ENCODE data around the gene ADAMTS1.

ADAMTS1 gene

DNA sequence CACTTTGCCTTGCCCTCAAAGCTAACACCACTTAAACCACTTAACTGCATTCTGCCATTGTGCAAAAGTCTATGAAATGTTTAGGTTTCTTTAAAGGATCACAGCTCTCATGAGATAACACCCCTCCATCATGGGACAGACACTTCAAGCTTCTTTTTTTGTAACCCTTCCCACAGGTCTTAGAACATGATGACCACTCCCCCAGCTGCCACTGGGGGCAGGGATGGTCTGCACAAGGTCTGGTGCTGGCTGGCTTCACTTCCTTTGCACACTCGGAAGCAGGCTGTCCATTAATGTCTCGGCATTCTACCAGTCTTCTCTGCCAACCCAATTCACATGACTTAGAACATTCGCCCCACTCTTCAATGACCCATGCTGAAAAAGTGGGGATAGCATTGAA is 7.7 kb downstream of the ADAMTS1 start:
- H3K9ac ChIP-seq (ENCODE audit: low read length): peak overlapping the region; percentile 56
- H3K18ac ChIP-seq (ENCODE audit: low read depth in 1 of 2, low read length in 2 of 2): no peak overlapping the region
- H3K4me2 ChIP-seq (ENCODE audit: low read length, poor library complexity, severe bottlenecking): no peak overlapping the region
- WGBS: 100% methylated on average over 1 of the region's 3 CpGs
- peak; percentile 27 for DNase-seq
- H3K14ac ChIP-seq (ENCODE audit: low read length in 2 of 2): no peak overlapping the region
- no peak overlapping the region for H4K91ac ChIP-seq (ENCODE audit: low read length)
- H2BK120ac ChIP-seq (ENCODE audit: low read depth, low read length): no peak overlapping the region
- no peak overlapping the region for H2BK5ac ChIP-seq (ENCODE audit: low read depth, low read length, poor library complexity, severe bottlenecking)
- no peak overlapping the region for H2BK12ac ChIP-seq (ENCODE audit: low read length in 2 of 2)
- peaks cover 11% of the 10 kb centered on the region for H3K4me1 ChIP-seq (ENCODE audit: control insufficient read depth, insufficient read depth, low read depth, low read length)
- no peaks in the 10 kb centered on the region for H3K27me3 ChIP-seq (ENCODE audit: control insufficient read depth in 1 of 2, insufficient read depth in 1 of 2, low read length in 2 of 2)
- H3K4me3 ChIP-seq (ENCODE audit: insufficient read depth in 1 of 2, low read depth in 1 of 2, low read length in 2 of 2): no peak overlapping the region
- no peak overlapping the region for H2BK15ac ChIP-seq (ENCODE audit: low read depth, poor library complexity, severe bottlenecking)
- H2AK5ac ChIP-seq (ENCODE audit: low read length, severe bottlenecking): no peak overlapping the region
- H3K4ac ChIP-seq (ENCODE audit: low read depth in 1 of 2, low read length in 2 of 2): no peak overlapping the region
- no peak overlapping the region for H4K8ac ChIP-seq (ENCODE audit: low read length)
- no peak overlapping the region for H2AFZ ChIP-seq (ENCODE audit: low read depth, low read length)
- H3K27ac ChIP-seq (ENCODE audit: low read length, poor library complexity, severe bottlenecking): no peak overlapping the region
- peaks cover 4% of the 10 kb centered on the region for H3K79me1 ChIP-seq (replicated peaks; ENCODE audit: low read length, poor library complexity, severe bottlenecking)
- H3K9me3 ChIP-seq (ENCODE audit: control insufficient read depth, low read length): no peaks in the 10 kb centered on the region
- no peak overlapping the region for H3K23ac ChIP-seq (ENCODE audit: low read length in 2 of 2)
- H3K36me3 ChIP-seq (ENCODE audit: control insufficient read depth in 1 of 2, insufficient read depth in 2 of 2, low read depth in 1 of 2, low read length in 2 of 2): peaks cover 32 to 64% of the 10 kb centered on the region in 2 experiments

DNA sequence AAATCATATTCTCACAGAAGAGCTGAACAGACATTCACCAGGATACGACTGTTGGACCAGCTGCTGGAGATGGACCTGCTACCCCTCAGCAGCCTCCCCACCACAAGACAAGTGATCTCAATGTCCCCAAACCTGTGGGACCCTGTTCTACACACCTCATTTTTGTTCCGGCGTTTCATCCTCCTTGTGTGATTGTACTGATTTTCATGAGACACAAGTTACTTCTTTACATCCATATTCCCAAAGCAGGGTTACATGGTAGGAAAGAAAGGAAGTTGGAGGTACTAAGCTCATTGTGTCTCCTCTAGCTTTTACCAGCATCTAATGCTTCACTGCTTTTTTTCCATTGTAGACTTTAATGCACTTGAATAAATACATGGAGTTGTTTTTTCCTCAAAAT is 8.7 kb downstream of the ADAMTS1 start:
- H3K79me1 ChIP-seq (replicated peaks; ENCODE audit: low read length, poor library complexity, severe bottlenecking): peaks cover 4% of the 10 kb centered on the region
- H3K36me3 ChIP-seq (ENCODE audit: control insufficient read depth in 1 of 2, insufficient read depth in 2 of 2, low read depth in 1 of 2, low read length in 2 of 2): peaks cover 28 to 54% of the 10 kb centered on the region in 2 experiments
- no peak overlapping the region for H2BK120ac ChIP-seq (ENCODE audit: low read depth, low read length)
- H3K4me1 ChIP-seq (ENCODE audit: control insufficient read depth, insufficient read depth, low read depth, low read length): peaks cover 11% of the 10 kb centered on the region
- no peak overlapping the region for H2BK15ac ChIP-seq (ENCODE audit: low read depth, poor library complexity, severe bottlenecking)
- H3K27ac ChIP-seq (ENCODE audit: low read length, poor library complexity, severe bottlenecking): no peak overlapping the region
- no peak overlapping the region for H3K4me2 ChIP-seq (ENCODE audit: low read length, poor library complexity, severe bottlenecking)
- no peak overlapping the region for H3K4ac ChIP-seq (ENCODE audit: low read depth in 1 of 2, low read length in 2 of 2)
- no peak overlapping the region for H3K23ac ChIP-seq (ENCODE audit: low read length in 2 of 2)
- H2BK12ac ChIP-seq (ENCODE audit: low read length in 2 of 2): no peak overlapping the region
- H3K14ac ChIP-seq (ENCODE audit: low read length in 2 of 2): no peak overlapping the region
- no peak overlapping the region for H3K18ac ChIP-seq (ENCODE audit: low read depth in 1 of 2, low read length in 2 of 2)
- no peak overlapping the region for H4K91ac ChIP-seq (ENCODE audit: low read length)
- no peak overlapping the region for H4K8ac ChIP-seq (ENCODE audit: low read length)
- no peak overlapping the region for H3K4me3 ChIP-seq (ENCODE audit: insufficient read depth in 1 of 2, low read depth in 1 of 2, low read length in 2 of 2)
- H3K27me3 ChIP-seq (ENCODE audit: control insufficient read depth in 1 of 2, insufficient read depth in 1 of 2, low read length in 2 of 2): no peaks in the 10 kb centered on the region
- no peaks in the 10 kb centered on the region for H3K9me3 ChIP-seq (ENCODE audit: control insufficient read depth, low read length)
- WGBS: 100% methylated on average over 1 of the region's 3 CpGs
- no peak overlapping the region for H2AFZ ChIP-seq (ENCODE audit: low read depth, low read length)
- peak overlapping the region; percentile 56 for H3K9ac ChIP-seq (ENCODE audit: low read length)
- H2AK5ac ChIP-seq (ENCODE audit: low read length, severe bottlenecking): no peak overlapping the region
- DNase-seq: peak; percentile 18
- no peak overlapping the region for H2BK5ac ChIP-seq (ENCODE audit: low read depth, low read length, poor library complexity, severe bottlenecking)

DNA sequence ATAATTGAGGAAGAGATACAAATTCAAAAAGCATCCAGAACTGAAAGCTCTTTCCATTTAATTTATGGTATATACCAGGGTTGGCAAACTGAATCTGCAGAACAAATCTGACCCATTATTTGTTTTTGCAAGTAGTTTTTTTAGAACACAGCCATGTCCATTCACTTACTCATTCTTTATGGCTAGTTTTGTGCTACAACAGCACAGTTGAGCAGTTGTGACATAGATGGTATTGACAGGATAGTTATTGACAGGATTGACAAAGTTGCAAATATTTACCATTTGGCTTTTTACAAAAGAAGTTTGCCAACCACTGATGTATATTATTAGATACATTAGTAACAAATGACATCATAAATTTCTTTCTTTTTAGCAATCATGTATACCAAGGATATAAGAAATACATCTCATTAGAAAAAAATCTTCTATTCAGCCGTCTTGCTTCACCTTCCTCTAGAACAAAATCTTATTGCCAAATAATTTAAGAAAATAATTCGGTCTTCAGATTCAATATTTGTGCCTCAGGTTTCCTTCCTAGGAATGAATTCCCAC is 9.4 kb downstream of the ADAMTS1 start:
- Histone ChIP-seq H2BK120ac (ENCODE audit: low read depth, low read length) (no peak overlapping the region), H3K4me1 (ENCODE audit: control insufficient read depth, insufficient read depth, low read depth, low read length) (peaks cover 11% of the 10 kb centered on the region), H4K8ac (ENCODE audit: low read length) (no peak overlapping the region), H3K27ac (ENCODE audit: low read length, poor library complexity, severe bottlenecking) (no peak overlapping the region), H3K14ac (ENCODE audit: low read length in 2 of 2) (no peak overlapping the region), H3K9ac (ENCODE audit: low read length) (peak overlapping the region; percentile 7), H3K9me3 (ENCODE audit: control insufficient read depth, low read length) (no peaks in the 10 kb centered on the region), H3K27me3 (ENCODE audit: control insufficient read depth in 1 of 2, insufficient read depth in 1 of 2, low read length in 2 of 2) (no peaks in the 10 kb centered on the region), H2BK5ac (ENCODE audit: low read depth, low read length, poor library complexity, severe bottlenecking) (no peak overlapping the region), H2AFZ (ENCODE audit: low read depth, low read length) (no peak overlapping the region), H2BK15ac (ENCODE audit: low read depth, poor library complexity, severe bottlenecking) (no peak overlapping the region), H3K79me1 (replicated peaks; ENCODE audit: low read length, poor library complexity, severe bottlenecking) (peaks cover 4% of the 10 kb centered on the region), H3K4me2 (ENCODE audit: low read length, poor library complexity, severe bottlenecking) (no peak overlapping the region), H2AK5ac (ENCODE audit: low read length, severe bottlenecking) (no peak overlapping the region), H3K4ac (ENCODE audit: low read depth in 1 of 2, low read length in 2 of 2) (no peak overlapping the region), H3K18ac (ENCODE audit: low read depth in 1 of 2, low read length in 2 of 2) (no peak overlapping the region), H3K4me3 (ENCODE audit: insufficient read depth in 1 of 2, low read depth in 1 of 2, low read length in 2 of 2) (no peak overlapping the region), H4K91ac (ENCODE audit: low read length) (no peak overlapping the region), H3K36me3 (ENCODE audit: control insufficient read depth in 1 of 2, insufficient read depth in 2 of 2, low read depth in 1 of 2, low read length in 2 of 2) (peaks cover 23 to 47% of the 10 kb centered on the region in 2 experiments), H3K23ac (ENCODE audit: low read length in 2 of 2) (no peak overlapping the region), H2BK12ac (ENCODE audit: low read length in 2 of 2) (no peak overlapping the region)
- 78% methylated on average over 2 of the region's 2 CpGs for WGBS
- no peak for DNase-seq

DNA sequence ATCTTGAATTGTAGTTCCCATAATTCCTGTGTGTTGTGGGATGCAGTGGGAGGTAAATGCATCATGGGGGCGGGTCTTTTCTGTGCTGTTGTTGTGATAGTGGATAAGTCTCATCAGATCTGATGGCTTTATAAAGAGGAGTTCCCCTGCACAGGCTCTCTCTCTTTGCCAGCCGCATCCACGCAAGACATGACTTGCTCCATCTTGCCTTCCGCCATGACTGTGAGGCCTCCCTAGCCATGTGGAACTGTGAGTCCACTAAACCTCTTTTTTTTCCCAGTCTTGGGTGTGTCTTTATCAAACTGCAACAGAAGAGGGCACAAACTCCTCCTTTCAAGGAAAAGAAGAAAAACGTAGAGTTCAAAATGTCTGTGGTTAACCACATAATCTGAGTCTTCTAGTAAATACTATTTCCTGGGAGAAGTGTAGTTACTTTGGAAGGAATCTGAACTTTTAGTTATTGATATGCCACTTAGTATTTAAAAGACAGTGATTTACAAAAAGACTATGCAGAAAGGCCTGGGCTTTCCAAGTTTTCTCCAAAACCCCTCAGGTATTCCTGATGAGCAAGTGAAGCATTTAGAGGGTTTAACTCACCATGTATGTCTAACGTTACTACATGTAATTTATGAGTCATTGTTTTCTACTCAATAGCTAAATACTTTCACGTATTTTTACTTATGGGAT is 10.0 kb downstream of the ADAMTS1 start:
- H3K27me3 ChIP-seq (ENCODE audit: control insufficient read depth in 1 of 2, insufficient read depth in 1 of 2, low read length in 2 of 2): no peaks in the 10 kb centered on the region
- no peak overlapping the region for H2BK15ac ChIP-seq (ENCODE audit: low read depth, poor library complexity, severe bottlenecking)
- peaks cover 20 to 40% of the 10 kb centered on the region in 2 experiments for H3K36me3 ChIP-seq (ENCODE audit: control insufficient read depth in 1 of 2, insufficient read depth in 2 of 2, low read depth in 1 of 2, low read length in 2 of 2)
- no peak overlapping the region for H2BK5ac ChIP-seq (ENCODE audit: low read depth, low read length, poor library complexity, severe bottlenecking)
- H3K4me2 ChIP-seq (ENCODE audit: low read length, poor library complexity, severe bottlenecking): no peak overlapping the region
- no peak overlapping the region for H2BK12ac ChIP-seq (ENCODE audit: low read length in 2 of 2)
- DNase-seq: peak; percentile 84
- no peak overlapping the region for H3K23ac ChIP-seq (ENCODE audit: low read length in 2 of 2)
- H3K9ac ChIP-seq (ENCODE audit: low read length): no peak overlapping the region
- no peak overlapping the region for H2AK5ac ChIP-seq (ENCODE audit: low read length, severe bottlenecking)
- no peaks in the 10 kb centered on the region for H3K9me3 ChIP-seq (ENCODE audit: control insufficient read depth, low read length)
- H3K4me1 ChIP-seq (ENCODE audit: control insufficient read depth, insufficient read depth, low read depth, low read length): peaks cover 9% of the 10 kb centered on the region
- H3K14ac ChIP-seq (ENCODE audit: low read length in 2 of 2): no peak overlapping the region
- H3K4ac ChIP-seq (ENCODE audit: low read depth in 1 of 2, low read length in 2 of 2): no peak overlapping the region
- H2AFZ ChIP-seq (ENCODE audit: low read depth, low read length): no peak overlapping the region
- WGBS: 91% methylated on average over 4 of the region's 7 CpGs
- H3K27ac ChIP-seq (ENCODE audit: low read length, poor library complexity, severe bottlenecking): no peak overlapping the region
- peaks cover 4% of the 10 kb centered on the region for H3K79me1 ChIP-seq (replicated peaks; ENCODE audit: low read length, poor library complexity, severe bottlenecking)
- H3K18ac ChIP-seq (ENCODE audit: low read depth in 1 of 2, low read length in 2 of 2): no peak overlapping the region
- no peak overlapping the region for H3K4me3 ChIP-seq (ENCODE audit: insufficient read depth in 1 of 2, low read depth in 1 of 2, low read length in 2 of 2)
- no peak overlapping the region for H4K8ac ChIP-seq (ENCODE audit: low read length)
- no peak overlapping the region for H4K91ac ChIP-seq (ENCODE audit: low read length)
- no peak overlapping the region for H2BK120ac ChIP-seq (ENCODE audit: low read depth, low read length)

Data from mesenchymal stem cell (in vitro differentiated cells and primary cell).